ENCODE data around the gene ZNHIT1.
"Not testable (repeated sequence)": the region's sequence is repeated elsewhere in the genome, so short reads cannot be mapped to it uniquely, and the experiment has no call there.

The ZNHIT1 gene

GRCh38 chr7:101243646-101244374, 25.8 kb downstream of the ZNHIT1 start:
- DNase-seq, result no peak

GRCh38 chr7:101244375-101245146, 26.6 kb downstream of the ZNHIT1 start, which contains the start of gene FIS1:
FIS1 (minus strand) TSS chr7:101245081; CDS start chr7:101245004, 77 bp downstream.
- peak; percentile 79 to 91 for DNase-seq

DNA sequence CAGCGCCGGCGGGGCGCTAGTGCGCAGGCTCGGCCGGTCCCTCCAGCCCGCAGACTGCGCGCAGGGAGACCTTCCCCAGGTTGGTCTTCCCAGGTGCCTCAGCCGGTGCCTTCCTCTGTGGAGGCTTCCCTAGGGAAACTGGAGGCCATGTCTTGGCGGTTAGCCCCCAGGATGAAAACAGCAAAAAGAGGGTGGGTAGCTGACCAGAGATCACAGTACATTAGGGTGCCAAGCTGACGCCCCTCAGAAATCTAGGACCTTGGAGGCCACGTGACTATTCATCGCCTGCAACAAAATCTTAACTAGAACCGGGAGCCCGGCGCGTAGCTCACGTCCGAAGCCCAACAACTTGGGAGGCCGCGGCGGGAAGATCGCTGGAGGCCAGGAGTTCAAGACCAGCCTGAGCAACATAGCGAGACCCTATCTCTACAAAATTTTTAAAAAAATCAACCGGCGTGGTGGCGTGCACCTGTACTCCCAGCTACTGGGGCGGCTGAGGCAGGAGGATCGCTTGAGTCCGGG, 27.2 kb downstream of the ZNHIT1 start:
- DNase-seq, result no peak

DNA sequence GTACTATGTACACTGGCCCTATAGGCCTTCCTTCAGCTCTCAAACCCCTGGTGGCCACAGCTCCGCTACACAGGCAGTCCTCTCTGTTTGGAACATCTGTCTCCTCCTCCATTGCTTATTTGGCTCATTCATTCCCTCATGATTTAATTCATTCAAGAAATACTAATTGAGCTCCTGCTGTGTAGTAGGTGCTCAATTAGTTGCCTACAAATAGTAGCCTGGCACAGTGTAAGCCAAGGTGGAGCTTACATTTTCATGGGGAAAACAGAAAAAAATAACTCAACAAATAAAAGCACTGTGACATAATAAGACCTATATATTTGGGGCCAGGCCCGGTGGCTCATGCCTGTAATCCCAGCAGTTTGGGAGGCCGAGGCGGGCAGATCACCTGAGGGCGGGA, 30.3 kb downstream of the ZNHIT1 start:
- DNase-seq, result no peak

- DNase-seq, result no peak
Measured at GRCh38 chr7:101250324-101250723, 32.4 kb downstream of the ZNHIT1 start.

DNA sequence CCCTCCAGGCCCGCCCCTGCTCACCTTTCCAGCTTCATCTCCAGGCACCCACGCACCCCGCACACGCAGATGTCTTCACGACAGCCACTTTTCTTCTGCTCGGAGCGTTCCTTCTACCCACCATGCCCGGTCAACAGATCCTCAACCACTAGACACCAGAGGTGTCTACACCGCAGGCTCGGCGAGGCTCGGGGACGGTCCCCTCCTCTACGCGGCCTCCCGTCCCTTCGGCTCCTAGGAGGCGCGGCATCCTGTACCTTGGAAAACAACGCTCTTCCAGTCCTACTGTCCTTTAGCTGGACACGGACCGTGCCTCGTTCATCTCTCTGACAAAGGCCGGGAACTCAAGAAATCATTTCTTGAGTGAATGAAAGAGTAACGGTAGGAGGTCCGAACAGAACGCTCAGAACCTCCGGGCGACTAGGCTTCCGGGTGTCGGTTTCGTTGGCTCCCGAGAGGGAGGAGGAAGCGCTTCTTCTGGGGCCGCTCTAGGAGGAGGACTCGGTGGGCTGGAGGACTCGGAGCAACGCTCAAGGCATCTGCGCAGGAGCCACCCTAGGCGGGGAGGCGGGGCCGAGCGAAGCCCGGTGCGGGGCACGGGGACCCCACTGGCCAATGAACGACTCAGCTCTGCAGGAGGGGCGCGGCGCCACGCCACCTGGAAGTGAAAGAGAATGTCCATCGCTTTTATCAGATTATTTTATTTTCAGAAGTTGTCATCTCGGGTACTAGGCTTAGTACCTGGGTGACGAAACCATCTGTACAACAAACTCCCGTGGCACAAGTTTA, 34.1 kb downstream of the ZNHIT1 start:
- DNase-seq, result peak; percentile 91 to 96

DNA sequence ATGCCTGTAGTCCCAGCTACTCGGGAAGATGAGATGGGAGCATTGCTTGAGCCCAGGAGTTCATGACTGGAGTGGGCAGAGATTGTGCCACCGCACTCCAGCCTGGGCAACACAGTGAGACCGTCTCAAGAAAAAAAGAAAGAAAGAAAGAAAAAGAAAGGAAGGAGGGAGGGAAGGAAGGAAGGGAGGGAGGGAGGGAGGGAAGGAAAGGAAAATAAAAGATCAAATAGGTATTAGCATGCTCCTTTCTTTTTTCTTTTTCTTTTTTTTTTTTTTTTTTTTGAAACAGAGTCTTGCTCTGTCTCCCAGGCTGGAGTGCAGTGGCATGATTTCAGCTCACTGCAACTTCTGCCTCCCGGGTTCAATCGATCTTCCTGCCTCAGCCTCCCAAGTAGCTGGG, 35.2 kb downstream of the ZNHIT1 start:
- not testable (repeated sequence) for DNase-seq

DNA sequence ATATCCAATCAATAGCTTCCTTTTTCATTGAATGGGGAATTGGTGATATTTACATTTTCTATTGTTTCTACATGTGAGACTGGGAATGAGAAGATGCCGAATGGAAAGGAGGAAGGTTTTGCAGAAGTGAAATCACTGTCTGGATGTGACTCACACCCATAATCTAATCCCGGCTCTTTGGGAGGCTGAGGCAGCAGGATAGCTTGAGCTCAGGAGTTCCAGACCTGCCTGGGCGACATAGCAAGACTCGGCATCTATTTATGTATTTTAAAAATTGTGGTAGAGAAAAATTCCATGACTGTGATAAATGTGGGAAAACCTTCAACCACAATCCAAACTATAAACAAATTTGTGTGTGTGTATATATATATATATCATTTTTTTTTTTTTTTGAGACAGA, 37.8 kb downstream of the ZNHIT1 start:
- DNase-seq, result no peak

- no peak for DNase-seq
Measured at GRCh38 chr7:101258243-101258731, 40.3 kb downstream of the ZNHIT1 start.

DNA sequence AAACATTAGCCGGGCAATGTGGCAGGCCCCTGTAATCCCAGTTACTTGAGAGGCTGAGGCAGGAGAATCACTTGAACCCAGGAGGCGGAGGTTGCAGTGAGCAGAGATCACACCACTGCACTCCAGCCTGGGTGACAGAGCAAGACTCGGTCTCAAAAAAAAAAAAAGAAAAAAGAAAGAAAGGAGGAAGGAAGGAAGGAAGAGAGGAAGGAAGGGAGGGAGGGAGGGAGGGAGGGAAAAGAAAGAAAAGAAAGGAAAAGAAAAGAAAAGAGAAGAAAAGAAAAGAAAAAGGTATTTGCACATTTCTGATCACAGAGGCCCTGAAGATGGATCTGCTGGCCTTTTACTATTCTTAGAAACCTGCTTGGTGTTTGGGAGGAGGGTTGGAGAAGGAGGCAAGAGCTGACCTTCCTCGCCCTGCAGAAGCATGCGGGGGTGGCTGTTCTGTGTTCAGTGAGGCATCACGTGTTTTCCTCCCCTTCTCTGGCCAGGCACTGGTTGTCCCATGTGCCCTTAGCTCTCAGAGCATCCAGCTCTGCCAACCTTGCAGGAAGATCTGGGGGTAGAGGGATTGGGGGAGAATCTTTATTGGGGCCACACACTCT, 46.2 kb downstream of the ZNHIT1 start:
- not testable (repeated sequence) for DNase-seq

- no peak for DNase-seq
Measured at GRCh38 chr7:101265622-101266516, 47.9 kb downstream of the ZNHIT1 start.

- DNase-seq, result no peak
Measured at GRCh38 chr7:101269664-101270063, 51.7 kb downstream of the ZNHIT1 start.

DNA sequence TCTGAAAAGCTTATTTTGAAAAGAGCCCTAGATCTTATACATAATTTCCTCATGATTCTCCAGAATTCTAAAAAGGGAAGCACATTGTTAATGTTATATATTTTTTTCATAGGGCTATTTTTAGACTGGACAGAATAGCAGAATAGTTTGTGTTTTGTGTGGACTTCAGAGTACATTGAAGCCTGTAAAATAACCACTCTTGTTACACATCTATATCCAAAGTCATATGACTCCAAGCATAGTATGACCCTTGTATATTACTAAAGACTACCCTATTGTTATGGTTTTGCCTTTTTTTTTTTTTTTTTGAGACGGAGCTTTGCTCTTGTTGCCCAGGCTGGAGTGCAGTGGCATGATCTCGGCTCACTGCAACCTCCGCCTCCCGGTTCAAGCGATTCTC, 53.1 kb downstream of the ZNHIT1 start:
- DNase-seq, result no peak

- DNase-seq, result no peak
Measured at GRCh38 chr7:101273206-101273605, 55.2 kb downstream of the ZNHIT1 start.

Data from SW 1271 (cell line).